Measurements from ENCODE around the gene NRIP3.

DNA sequence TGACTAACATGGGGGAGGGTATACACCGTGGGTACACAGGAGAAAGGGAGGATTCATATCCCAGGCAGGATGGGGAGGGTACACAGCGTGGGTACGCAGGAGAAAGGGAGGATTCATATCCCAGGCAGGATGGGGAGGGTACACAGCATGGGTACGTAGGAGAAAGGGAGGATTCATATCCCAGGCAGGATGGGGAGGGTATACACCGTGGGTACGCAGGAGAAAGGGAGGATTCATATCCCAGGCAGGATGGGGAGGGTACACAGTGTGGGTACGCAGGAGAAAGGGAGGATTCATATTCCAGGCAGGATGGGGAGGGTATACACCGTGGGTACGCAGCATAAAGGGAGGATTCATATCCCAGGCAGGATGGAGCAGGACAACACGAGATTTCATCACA is 36.6 kb upstream of the NRIP3 start:
- TF ChIP-seq CTCF (IDR thresholded peaks at IDR 0.05), result no peak
- no peak for TF ChIP-seq POLR2A (IDR thresholded peaks at IDR 0.05)
